ENCODE results near the gene JAZF1.

The JAZF1 gene

GRCh38 chr7:28180364-28181147 lies at the start of gene JAZF1:
Gene JAZF1, minus strand, starts transcription at chr7:28180795.
- FAIRE-seq: no peak

GRCh38 chr7:28230261-28230660 lies 49.7 kb upstream of the JAZF1 start:
- FAIRE-seq: no peak
- DNase-seq (ENCODE audit: low spot score): no peak

More at GRCh38 chr7:28180364-28181147, at the start of gene JAZF1:
- DNase-seq (ENCODE audit: low spot score): no peak

DNA sequence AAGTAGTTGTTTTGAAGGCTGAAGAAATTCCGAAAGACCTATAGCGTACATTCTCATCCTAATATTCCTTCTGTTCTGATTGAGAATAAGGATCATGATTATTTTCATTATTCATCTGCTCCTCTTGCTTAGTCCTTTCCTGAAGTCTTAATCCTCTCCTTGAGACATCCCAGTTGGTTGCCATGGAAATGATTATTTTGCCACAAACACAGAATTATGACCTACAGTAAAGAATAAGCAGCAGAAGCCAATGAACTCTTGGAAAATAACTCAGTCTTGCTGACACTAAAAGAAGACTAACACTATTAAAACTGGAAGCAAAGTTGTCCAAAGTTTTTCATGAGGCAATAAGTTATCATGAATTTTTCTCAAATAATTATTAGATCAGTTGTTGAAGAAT lies 47.8 kb upstream of the JAZF1 start:
- FAIRE-seq: no peak
- no peak for DNase-seq (ENCODE audit: low spot score)

DNA sequence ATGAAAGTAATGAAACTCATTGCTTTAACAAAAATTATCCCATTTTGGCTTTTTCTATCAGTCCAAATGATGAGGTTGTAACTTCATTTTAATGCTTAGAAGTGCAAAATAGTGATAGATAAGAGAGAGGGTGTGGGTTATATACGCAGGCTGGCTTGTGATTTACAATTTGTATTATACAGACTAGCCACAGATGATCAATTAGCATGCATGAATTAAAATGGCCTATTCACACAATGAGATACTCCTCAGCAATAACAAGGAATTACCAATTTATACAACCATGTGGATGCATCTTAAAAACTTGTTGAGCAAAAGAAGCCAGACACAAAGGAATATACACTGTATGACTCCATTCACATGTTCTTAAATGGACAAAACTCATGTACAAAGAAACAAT lies 45.4 kb upstream of the JAZF1 start:
- FAIRE-seq (no peak), DNase-seq (ENCODE audit: low spot score) (no peak)

- DNase-seq (ENCODE audit: low spot score): no peak
- no peak for FAIRE-seq
Measured at GRCh38 chr7:28225576-28225975, 45.0 kb upstream of the JAZF1 start.

- DNase-seq (ENCODE audit: low spot score) (no peak), FAIRE-seq (no peak)
Measured at GRCh38 chr7:28224675-28225074, 44.1 kb upstream of the JAZF1 start.

DNA sequence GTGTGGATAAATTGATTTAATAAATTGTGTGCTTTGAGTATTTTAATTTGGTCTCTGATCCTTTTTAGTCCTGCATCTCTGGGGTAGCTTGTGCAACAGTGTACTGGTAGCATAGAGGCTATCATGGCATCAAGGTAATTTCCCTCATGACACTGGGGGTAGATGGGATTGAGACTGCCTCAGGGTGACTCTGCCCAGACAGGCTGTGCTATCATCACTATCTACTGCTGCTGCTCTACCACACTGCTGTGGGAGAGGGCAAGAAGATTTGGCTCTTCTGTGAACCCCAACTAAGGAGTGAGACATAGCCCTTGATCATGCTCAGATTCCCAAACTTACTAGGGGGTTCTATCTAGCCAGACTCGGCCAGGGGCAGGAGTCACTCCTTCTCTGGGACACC lies 43.6 kb upstream of the JAZF1 start:
- FAIRE-seq: no peak
- DNase-seq (ENCODE audit: low spot score): no peak

- DNase-seq (ENCODE audit: low spot score) (no peak), FAIRE-seq (no peak)
Measured at GRCh38 chr7:28222636-28223035, 42.0 kb upstream of the JAZF1 start.

DNA sequence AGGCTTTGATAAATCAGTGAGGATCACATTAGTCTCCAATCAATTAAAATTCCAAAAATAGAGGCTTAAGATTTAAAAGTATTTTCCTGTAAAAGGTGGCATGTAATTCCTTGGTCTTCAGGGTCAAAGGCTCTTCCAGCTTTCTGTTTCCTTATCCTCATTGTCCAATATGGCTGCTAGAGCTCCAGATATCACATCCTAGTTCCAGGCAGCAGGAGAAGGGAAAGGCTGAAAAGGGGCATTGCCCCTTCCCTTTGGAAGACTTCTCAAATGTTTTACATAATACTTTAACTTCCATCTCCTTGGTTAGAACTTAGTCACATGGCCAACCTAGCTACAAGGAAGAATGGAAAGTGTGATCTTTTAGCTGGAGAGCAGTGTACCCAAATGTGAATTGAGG lies 39.2 kb upstream of the JAZF1 start:
- no peak for DNase-seq (ENCODE audit: low spot score)
- no peak for FAIRE-seq

- DNase-seq (ENCODE audit: low spot score): no peak
Measured at GRCh38 chr7:28217143-28217542, 36.5 kb upstream of the JAZF1 start.

DNA sequence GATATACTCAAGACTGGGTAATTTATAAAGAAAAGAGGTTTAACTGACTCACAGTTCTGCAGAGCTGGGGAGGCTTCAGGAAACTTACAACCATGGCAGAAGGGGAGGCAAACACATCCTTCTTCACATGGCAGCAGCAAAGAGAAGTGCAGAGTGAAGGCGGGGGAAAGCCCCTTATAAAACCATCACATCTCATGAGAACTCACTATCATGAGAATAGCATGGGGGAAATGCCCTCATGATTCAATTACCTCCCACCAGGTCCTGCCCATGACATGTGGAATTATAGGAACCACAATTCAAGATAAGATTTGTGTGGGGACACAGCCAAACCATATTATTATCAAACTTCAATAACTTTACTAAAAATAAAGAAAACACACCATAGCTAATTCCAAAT lies 30.4 kb upstream of the JAZF1 start:
- no peak for FAIRE-seq
- DNase-seq (ENCODE audit: low spot score): no peak

More at GRCh38 chr7:28217143-28217542, 36.5 kb upstream of the JAZF1 start:
- no peak for FAIRE-seq

DNA sequence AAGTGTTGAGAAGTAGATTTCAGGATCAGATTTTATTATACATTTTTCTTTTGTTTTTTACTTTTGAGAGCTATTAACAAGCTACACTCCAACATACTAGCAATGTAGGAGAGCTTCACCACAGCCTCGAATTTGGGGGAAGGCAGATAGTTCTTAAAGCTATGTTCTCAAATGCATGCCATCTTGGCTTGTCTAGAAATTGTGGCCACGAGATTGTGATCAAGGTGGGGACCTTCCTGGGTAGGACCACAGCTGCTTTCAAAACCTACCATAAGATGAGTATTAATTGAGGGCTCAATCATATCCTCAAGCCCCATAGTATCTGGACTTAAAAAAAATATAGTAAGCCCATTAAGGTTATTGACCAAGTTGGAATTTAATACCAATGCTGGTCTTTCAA lies 27.9 kb upstream of the JAZF1 start:
- DNase-seq (ENCODE audit: low spot score) (no peak), FAIRE-seq (no peak)

DNA sequence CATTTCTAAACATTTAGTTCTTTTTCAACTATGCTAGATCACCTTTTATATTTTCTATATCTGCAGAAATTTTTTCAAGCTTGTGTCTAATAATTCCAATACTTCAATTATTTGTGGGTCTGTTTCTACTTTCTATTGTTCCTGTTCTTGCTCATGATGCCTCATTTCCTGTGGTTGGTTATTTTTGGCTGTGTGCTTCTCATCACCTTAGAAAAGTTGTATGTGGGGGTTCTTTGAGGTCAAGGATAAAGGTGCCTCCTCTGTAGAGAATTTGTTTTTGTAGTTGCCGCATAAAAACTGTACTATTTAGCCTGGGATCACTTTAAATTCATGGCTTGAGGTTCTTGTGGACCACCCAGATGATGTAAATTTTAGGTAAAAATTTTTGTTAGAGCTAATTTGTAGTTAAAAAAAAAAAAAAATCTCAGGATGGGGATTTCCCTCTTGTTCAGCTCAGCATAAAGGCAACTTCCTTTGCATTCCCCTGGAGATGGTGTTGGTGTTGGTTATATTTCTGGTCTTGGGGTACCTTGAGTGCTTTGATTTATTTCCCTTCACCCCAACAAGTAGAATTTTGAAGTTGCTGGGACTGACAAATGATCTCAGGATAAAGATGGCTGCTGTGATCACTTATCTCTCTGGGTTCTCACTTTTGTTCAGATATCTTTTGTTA lies 27.0 kb upstream of the JAZF1 start:
- no peak for DNase-seq (ENCODE audit: low spot score)

DNA sequence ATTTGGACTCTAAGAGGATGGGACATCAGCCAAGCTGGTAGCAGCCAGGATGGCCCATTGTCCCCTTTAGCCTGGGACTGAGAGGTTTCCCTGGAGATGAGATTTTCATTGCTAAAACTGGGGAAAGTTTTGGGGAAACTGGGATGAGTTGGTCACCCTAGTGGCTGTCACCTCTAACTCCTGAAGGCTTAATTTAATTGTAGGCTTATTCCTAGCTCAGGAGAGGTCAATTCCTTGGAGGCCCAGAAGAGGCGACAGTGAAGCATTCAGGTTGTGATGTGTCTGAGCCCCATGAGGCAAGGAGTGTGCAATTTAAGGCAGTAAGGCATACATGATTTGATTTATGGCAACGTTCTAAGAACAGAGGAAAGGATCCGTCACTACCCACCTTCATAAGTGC lies 24.9 kb upstream of the JAZF1 start:
- FAIRE-seq (no peak), DNase-seq (ENCODE audit: low spot score) (no peak)

More for the DNA sequence above, 27.0 kb upstream of the JAZF1 start:
- no peak for FAIRE-seq

- FAIRE-seq: no peak
- DNase-seq (ENCODE audit: low spot score): no peak
Measured at GRCh38 chr7:28203508-28204240, 23.1 kb upstream of the JAZF1 start.

- no peak for DNase-seq (ENCODE audit: low spot score)
- FAIRE-seq: no peak
Measured at GRCh38 chr7:28202222-28202621, 21.6 kb upstream of the JAZF1 start.

GRCh38 chr7:28201131-28201530 lies 20.5 kb upstream of the JAZF1 start:
- no peak for FAIRE-seq

GRCh38 chr7:28200598-28200997 lies 20.0 kb upstream of the JAZF1 start:
- FAIRE-seq (no peak), DNase-seq (ENCODE audit: low spot score) (no peak)

More at GRCh38 chr7:28201131-28201530, 20.5 kb upstream of the JAZF1 start:
- no peak for DNase-seq (ENCODE audit: low spot score)

DNA sequence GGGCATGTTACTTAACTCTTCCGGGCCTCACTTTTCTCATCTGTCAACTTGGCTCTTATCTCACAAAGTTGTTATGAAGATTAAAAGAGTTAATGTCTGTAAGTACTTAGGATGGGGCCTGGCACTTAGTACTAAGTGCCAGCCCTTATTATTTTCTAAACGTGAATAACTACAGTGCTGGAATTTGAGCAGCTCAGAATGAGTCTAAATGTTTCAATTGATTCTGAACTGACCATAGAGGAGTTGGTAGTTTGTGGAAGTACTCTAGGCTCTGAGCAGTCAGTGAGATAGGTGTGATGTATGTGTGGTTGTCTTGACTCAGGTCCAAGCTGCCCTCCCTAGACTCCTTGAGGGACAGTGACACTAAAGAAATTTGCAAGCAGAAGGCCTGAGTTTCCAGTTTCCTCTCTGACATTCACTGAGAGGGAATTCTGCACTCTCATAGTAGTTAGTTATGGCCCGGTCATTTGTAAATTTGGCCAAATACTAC lies 18.5 kb upstream of the JAZF1 start:
- no peak for DNase-seq (ENCODE audit: low spot score)

DNA sequence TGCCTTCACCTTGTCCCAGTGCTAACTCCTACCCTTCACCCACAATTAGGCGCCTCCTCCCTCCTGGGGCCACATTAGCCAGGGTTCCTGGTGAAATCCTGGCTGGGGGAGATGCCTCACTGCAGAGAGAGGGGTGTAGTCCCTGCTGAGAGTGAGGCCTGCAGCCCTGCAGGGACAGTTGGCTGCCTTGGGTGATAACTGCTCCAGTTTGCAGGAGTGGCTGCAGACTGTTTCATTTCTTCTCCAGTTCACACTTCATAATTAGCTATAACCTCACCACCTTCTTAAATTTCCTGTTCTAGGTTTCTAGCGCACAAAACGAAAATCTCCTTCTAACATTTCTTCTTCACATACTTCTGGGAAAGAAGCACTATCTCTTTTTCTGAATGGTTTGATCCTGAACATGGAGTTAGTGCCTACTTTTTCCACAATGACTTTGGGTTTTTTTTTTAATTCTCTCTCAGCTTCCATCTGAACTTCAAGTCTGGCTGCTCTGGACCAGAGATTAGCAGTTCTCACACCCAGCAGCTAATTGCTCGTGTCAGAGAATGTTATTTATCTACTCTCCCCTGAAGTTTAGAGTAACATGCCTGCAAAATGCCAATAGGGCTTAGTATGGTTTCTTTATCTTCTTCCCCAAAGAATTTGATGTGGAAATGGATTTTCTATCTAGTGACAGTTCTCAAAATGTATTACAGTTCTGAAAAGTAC lies 15.5 kb upstream of the JAZF1 start:
- no peak for DNase-seq (ENCODE audit: low spot score)
- FAIRE-seq: no peak

More for the DNA sequence above, 18.5 kb upstream of the JAZF1 start:
- no peak for FAIRE-seq
